Glomerular endothelial cell (primary cell): Measurements from ENCODE around the gene KCNAB3. TPM values are rescaled to one million over a fixed set of nuclear protein-coding genes. Genes with fewer than 3 reads are reported as not detected.

Source experiments
- DNase-seq: peaks from one replicate; pipeline ENCODE4 v3.0.0-alpha.2; 2011; ENCODE audit warnings: low read depth, low spot score; ENCODE audit errors: extremely low read depth
- total RNA-seq: library from RNA; depleted of rRNA; stranded (reverse); fragments of >200 nt; gene quantifications from 2 replicates; pipeline ENCODE4 v1.2.3, GENCODE V29; 2015

Gene KCNAB3
- total RNA-seq, 1 donor from 2014 or later, result 0.12 TPM

- no peak for DNase-seq
Measured at GRCh38 chr17:7881276-7882054, 48.2 kb downstream of the KCNAB3 start.

- DNase-seq, result no peak
Measured at GRCh38 chr17:7880076-7880868, 49.4 kb downstream of the KCNAB3 start.

DNA sequence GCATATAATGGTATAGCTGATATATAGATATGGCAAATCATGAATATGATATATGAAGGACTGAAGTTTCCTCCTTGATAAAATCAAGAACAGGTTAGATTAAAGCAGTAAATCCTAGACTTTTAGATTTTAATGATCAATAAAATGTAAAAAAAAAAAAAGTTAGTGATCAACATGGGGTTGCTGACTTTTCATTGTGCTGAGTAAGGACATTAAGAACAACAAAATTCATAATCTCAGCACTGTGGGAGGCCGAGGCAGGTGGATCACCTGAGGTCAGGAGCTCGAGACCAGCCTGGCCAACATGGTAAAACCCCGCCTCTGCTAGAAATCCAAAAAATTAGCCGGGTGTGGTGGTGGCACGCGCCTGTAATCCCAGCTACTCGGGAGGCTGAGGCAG lies 51.4 kb downstream of the KCNAB3 start:
- DNase-seq, result no peak

GRCh38 chr17:7875804-7876370 lies 53.8 kb downstream of the KCNAB3 start:
- no peak for DNase-seq

GRCh38 chr17:7873051-7873450 lies 56.6 kb downstream of the KCNAB3 start:
- DNase-seq, result no peak

Other genes starting within 250 kb of the KCNAB3 start
- gene TP53, start 242.4 kb downstream of the KCNAB3 start, total RNA-seq, result 87.9 and 94.8 TPM in 2 replicates
- gene WRAP53, start 241.4 kb downstream of the KCNAB3 start, total RNA-seq, result 5.5 and 9.3 TPM in 2 replicates
- 0.87 and 2.1 TPM in 2 replicates for gene EFNB3, start 224.7 kb downstream of the KCNAB3 start, total RNA-seq
- gene DNAH2, start 212.1 kb downstream of the KCNAB3 start, total RNA-seq, result not detected in 2 replicates
- gene KDM6B, start 95.6 kb downstream of the KCNAB3 start, total RNA-seq, result 4.9 and 16.3 TPM in 2 replicates
- gene TMEM88, start 74.8 kb downstream of the KCNAB3 start, total RNA-seq, result 24.8 and 46.8 TPM in 2 replicates
- gene NAA38, start 72.3 kb downstream of the KCNAB3 start, total RNA-seq, result 96.0 and 138 TPM in 2 replicates
- gene CYB5D1, start 71.9 kb downstream of the KCNAB3 start, total RNA-seq, result 2.7 and 5.8 TPM in 2 replicates
- gene CHD3, start 41.1 kb downstream of the KCNAB3 start, total RNA-seq, result 66.5 and 142 TPM in 2 replicates
- 0.64 and 1.2 TPM in 2 replicates for gene RNF227, start 13.6 kb downstream of the KCNAB3 start, total RNA-seq
- gene TRAPPC1, start 2.1 kb upstream of the KCNAB3 start, total RNA-seq, result 100 and 142 TPM in 2 replicates
- gene CNTROB, start 2.4 kb upstream of the KCNAB3 start, total RNA-seq, result 16.7 and 18.7 TPM in 2 replicates
- not detected in 2 replicates for gene GUCY2D, start 72.8 kb upstream of the KCNAB3 start, total RNA-seq
- not detected in 2 replicates for gene ALOX15B, start 109.2 kb upstream of the KCNAB3 start, total RNA-seq
- not detected in 2 replicates for gene ALOX12B, start 157.9 kb upstream of the KCNAB3 start, total RNA-seq
- not detected in 2 replicates for gene ALOXE3, start 188.7 kb upstream of the KCNAB3 start, total RNA-seq
- not detected in 2 replicates for gene HES7, start 194.2 kb upstream of the KCNAB3 start, total RNA-seq
- 12.5 and 23.7 TPM in 2 replicates for gene PER1, start 222.5 kb upstream of the KCNAB3 start, total RNA-seq
- 10.6 and 13.2 TPM in 2 replicates for gene VAMP2, start 233.1 kb upstream of the KCNAB3 start, total RNA-seq
- gene TMEM107, start 246.5 kb upstream of the KCNAB3 start, total RNA-seq, result 24.9 and 25.5 TPM in 2 replicates